Testis (tissue), 3 donors: ENCODE measurements around the gene ACVRL1. TPM values are rescaled to one million over a fixed set of nuclear protein-coding genes. Genes with fewer than 3 reads are reported as not detected.

Experiments
- DNase-seq: peaks from one replicate; pipeline ENCODE4 v3.0.0-alpha.2; 2019
- H3K27ac ChIP-seq, 2 donors: fragments of 200-600 bp; sonication (generic); one replicate each; pipeline ENCODE4 v1.5.1; 2019
- H3K27me3 ChIP-seq: fragments of 200-600 bp; sonication (generic); one replicate; pipeline ENCODE4 v1.5.1; 2019
- H3K36me3 ChIP-seq: fragments of 200-600 bp; sonication (generic); one replicate; pipeline ENCODE4 v1.5.1; 2017; ENCODE audit warnings: low read depth; ENCODE audit errors: missing control alignments
- H3K4me1 ChIP-seq: fragments of 200-600 bp; sonication (generic); one replicate; pipeline ENCODE4 v1.5.1; 2019
- H3K4me3 ChIP-seq, 2 donors: fragments of 200-600 bp; sonication (generic); one replicate each; pipeline ENCODE4 v1.5.1; 2017 to 2019
- H3K9me3 ChIP-seq: fragments of 200-600 bp; sonication (generic); one replicate; pipeline ENCODE4 v1.5.1; 2017
- POLR2A ChIP-seq: fragments of 450-650 bp; IDR thresholded peaks from one replicate; pipeline ENCODE4 v1.6.1; 2017; ENCODE audit warnings: antibody characterized with exemption, mild to moderate bottlenecking, moderate library complexity
- WGBS, 2 donors: methylation state at CpG; one replicate each; pipeline ENCODE4 v1.1.5; 2018; 5-methylcytosine and 5-hydroxymethylcytosine counted together
- intact Hi-C: fragments of 100-400 bp; cut with DNase I; formaldehyde crosslinking; loops from one replicate; pipeline ENCODE4 v1.15.1; 2023; ENCODE audit warnings: low total_unique reads
- polyA plus RNA-seq: library from polyadenylated mRNA; stranded (reverse); fragments of 350-450 nt; fragmentation: Illumina TruSeq; extraction: RNeasy Lipid Tissue Mini Kit (QIAGEN cat#74804); gene quantifications from one replicate; pipeline ENCODE4 v1.2.3, GENCODE V29; 2014; ENCODE audit warnings: low read depth, low replicate concordance; ENCODE audit not compliant: insufficient read depth
- total RNA-seq, 2 donors: library from RNA; depleted of rRNA; stranded (reverse); fragments of >200 nt; gene quantifications; one replicate each; pipeline ENCODE4 v1.2.3, GENCODE V29; 2016
- TF ChIP-seq, protein P1 (sequence below), 3 experiments: fragments of 450-650 bp in 2 of 3; fragments of 200-600 bp in 1 of 3; sonication (generic) in 1 of 3; IDR thresholded peaks; one replicate each; pipeline ENCODE4 v1.5.1; 2016 to 2019; ENCODE audit warnings: antibody characterized with exemption in 3 of 3, mild to moderate bottlenecking in 2 of 3, moderate library complexity in 1 of 3

The ACVRL1 gene
- total and polyA plus RNA-seq, 3 donors from 2014 or later: 9.1 to 9.9 (median 9.5) TPM

GRCh38 chr12:51955702-51956101, 48.4 kb downstream of the ACVRL1 start:
- H3K4me1 ChIP-seq: peaks cover 26% of the 10 kb centered on the region
- 75 to 91% methylated on average over 1 of the region's 1 CpG for WGBS, 2 donors
- H3K4me3 ChIP-seq: no peak overlapping the region
- no peak for DNase-seq
- no peaks in the 10 kb centered on the region for H3K27me3 ChIP-seq
- no peaks in the 10 kb centered on the region for H3K9me3 ChIP-seq
- TF ChIP-seq, protein P1, sequence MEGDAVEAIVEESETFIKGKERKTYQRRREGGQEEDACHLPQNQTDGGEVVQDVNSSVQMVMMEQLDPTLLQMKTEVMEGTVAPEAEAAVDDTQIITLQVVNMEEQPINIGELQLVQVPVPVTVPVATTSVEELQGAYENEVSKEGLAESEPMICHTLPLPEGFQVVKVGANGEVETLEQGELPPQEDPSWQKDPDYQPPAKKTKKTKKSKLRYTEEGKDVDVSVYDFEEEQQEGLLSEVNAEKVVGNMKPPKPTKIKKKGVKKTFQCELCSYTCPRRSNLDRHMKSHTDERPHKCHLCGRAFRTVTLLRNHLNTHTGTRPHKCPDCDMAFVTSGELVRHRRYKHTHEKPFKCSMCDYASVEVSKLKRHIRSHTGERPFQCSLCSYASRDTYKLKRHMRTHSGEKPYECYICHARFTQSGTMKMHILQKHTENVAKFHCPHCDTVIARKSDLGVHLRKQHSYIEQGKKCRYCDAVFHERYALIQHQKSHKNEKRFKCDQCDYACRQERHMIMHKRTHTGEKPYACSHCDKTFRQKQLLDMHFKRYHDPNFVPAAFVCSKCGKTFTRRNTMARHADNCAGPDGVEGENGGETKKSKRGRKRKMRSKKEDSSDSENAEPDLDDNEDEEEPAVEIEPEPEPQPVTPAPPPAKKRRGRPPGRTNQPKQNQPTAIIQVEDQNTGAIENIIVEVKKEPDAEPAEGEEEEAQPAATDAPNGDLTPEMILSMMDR (IDR thresholded peaks at IDR 0.05): no peak
- TF ChIP-seq POLR2A: no peak
- intact Hi-C loops: no loop called here
- no peaks in the 10 kb centered on the region for H3K36me3 ChIP-seq
- H3K27ac ChIP-seq: no peak overlapping the region

GRCh38 chr12:51958542-51958941, 51.2 kb downstream of the ACVRL1 start:
- no peak for DNase-seq
- Histone ChIP-seq H3K4me1 (peaks cover 21% of the 10 kb centered on the region), H3K4me3 (no peak overlapping the region), H3K36me3 (no peaks in the 10 kb centered on the region), H3K27me3 (no peaks in the 10 kb centered on the region), H3K9me3 (no peaks in the 10 kb centered on the region), H3K27ac (no peak overlapping the region)
- intact Hi-C loops: no loop called here
- TF ChIP-seq, protein P1 (IDR thresholded peaks at IDR 0.05): no peak
- TF ChIP-seq POLR2A: no peak
- WGBS, 2 donors: 95% methylated on average over 13 of the region's 13 CpGs

DNA sequence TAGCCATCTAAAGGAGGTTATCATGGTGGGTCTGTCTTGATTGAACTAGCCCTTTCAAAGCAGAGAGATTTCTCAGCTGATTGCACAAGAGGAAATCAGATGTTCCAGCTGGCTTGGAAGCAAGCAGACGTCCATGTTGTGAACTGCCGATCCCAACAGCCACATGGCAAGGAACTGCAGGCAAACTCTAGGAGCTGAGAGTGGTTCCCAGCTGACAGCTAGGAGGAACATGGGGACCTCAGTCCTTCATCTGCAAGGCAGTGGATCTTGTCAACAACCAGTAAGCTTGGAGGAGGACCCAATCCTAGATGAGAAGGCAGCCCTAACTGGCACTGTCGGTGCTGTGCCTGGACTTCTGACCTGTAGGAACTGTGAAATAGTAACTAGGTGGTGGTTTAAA, 51.9 kb downstream of the ACVRL1 start:
- intact Hi-C loops: no loop called here
- no peak overlapping the region for H3K4me3 ChIP-seq
- H3K36me3 ChIP-seq: no peaks in the 10 kb centered on the region
- 49 to 70% methylated on average over 3 of the region's 3 CpGs for WGBS, 2 donors
- TF ChIP-seq, protein P1 (IDR thresholded peaks at IDR 0.05): no peak
- no peak for TF ChIP-seq POLR2A
- DNase-seq: no peak
- H3K4me1 ChIP-seq: peaks cover 14% of the 10 kb centered on the region
- H3K27me3 ChIP-seq: no peaks in the 10 kb centered on the region
- H3K9me3 ChIP-seq: no peaks in the 10 kb centered on the region
- no peak overlapping the region for H3K27ac ChIP-seq

GRCh38 chr12:51959921-51960320, 52.6 kb downstream of the ACVRL1 start:
- WGBS, 2 donors: 93 to 94% methylated on average over 4 of the region's 4 CpGs
- Histone ChIP-seq H3K4me3 (no peak overlapping the region), H3K4me1 (peaks cover 7% of the 10 kb centered on the region)

DNA sequence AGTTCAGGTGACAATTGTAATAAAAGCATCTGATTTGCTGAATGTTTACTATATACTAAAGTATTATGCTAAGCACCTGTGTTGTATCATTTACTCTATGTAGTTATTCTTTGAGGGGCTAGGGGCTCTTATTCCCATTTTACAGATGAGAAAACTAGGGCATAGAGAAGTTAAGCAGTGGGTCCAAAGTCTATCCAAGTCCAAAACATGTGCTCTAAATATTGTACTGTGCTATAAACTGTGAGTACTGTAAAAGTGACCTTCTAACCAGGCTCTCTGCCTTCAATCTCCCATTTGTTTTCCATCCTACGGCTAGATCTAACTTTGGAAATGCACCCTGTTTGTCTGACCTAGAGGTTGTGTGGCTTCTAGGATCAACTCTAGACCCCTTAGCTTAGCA, 53.2 kb downstream of the ACVRL1 start:
- Histone ChIP-seq H3K4me1 (peaks cover 3% of the 10 kb centered on the region), H3K36me3 (no peaks in the 10 kb centered on the region), H3K27me3 (no peaks in the 10 kb centered on the region), H3K9me3 (no peaks in the 10 kb centered on the region), H3K4me3 (no peak overlapping the region), H3K27ac (no peak overlapping the region)
- intact Hi-C loops: no loop called here
- no peak for DNase-seq
- WGBS, 2 donors: 81 to 89% methylated on average over 1 of the region's 1 CpG
- TF ChIP-seq, protein P1 (IDR thresholded peaks at IDR 0.05): no peak
- TF ChIP-seq POLR2A: no peak

More at GRCh38 chr12:51959921-51960320, 52.6 kb downstream of the ACVRL1 start:
- Histone ChIP-seq H3K27me3 (no peaks in the 10 kb centered on the region), H3K27ac (no peak overlapping the region), H3K36me3 (no peaks in the 10 kb centered on the region), H3K9me3 (no peaks in the 10 kb centered on the region)
- no peak for DNase-seq
- no peak for TF ChIP-seq POLR2A
- TF ChIP-seq, protein P1 (IDR thresholded peaks at IDR 0.05): no peak
- intact Hi-C loops: no loop called here
